Measurements from ENCODE around the gene ADIPOR2. TPM values are rescaled to one million over a fixed set of nuclear protein-coding genes. Genes with fewer than 3 reads are reported as not detected.

ADIPOR2 gene
- total RNA-seq, 1 donor from 2014 or later: 26.5 TPM

DNA sequence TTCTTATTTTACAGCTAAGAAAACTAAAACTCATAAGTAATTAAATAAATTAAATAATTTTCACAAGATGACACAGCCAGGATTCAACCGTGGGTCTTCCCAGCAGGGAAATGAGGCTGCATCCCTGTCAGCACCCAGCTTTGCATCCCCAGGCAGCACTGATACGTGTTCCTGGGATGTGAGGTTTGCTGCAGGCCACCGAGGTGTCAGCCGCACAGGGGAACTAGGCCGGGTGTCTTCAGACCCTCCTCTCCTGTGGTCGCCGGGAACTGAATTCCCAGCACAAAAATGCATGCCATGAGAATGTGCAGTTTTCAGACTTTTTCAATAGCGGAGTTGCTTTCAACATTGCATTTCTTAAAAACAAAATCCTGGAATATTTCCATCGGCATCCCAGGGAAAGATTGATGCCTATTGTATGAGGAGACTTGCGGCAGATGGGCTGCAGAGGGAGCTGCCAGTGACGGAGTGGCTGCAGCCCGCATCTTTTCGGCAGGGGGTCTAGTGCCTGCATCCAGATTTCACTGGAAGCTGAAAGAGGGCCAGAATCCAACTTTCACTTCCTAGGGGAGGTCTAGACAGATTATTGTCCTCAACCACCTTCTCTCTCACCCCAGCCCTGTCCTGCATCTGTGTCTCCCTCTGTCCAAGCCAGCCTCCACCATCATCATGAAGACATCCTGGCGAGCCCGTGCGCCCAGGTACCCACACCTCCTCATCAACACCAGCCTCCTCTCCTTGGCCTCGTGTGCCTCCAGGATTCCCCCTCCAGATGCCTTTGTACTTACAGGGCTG lies 142.1 kb downstream of the ADIPOR2 start:
- DNase-seq: no peak

DNA sequence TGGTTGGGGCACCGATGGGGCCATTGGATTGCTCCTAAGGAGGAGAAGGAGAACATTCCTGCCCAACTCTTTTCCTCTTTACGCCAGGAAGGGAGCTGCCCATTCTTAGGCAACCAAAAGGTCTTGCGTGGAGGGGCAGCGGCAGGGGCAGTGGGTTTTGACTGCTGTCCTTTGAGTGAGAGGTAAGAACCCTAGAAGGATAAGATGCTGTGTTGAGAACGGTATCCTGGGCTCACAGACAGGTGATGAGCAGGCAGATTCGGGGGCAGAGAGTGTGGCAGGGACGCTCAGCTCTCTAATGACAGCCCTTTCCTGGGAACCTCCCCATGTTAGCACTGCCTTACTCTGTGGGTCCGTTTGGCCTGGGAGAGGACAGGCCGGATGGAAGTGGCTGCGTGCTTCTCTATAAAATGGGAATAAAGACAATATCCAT lies 142.7 kb downstream of the ADIPOR2 start:
- no peak for DNase-seq

- no peak for DNase-seq
Observed at GRCh38 chr12:1834186-1834925, 143.5 kb downstream of the ADIPOR2 start.

- no peak for DNase-seq
Observed at GRCh38 chr12:1835211-1836131, 144.6 kb downstream of the ADIPOR2 start.

DNA sequence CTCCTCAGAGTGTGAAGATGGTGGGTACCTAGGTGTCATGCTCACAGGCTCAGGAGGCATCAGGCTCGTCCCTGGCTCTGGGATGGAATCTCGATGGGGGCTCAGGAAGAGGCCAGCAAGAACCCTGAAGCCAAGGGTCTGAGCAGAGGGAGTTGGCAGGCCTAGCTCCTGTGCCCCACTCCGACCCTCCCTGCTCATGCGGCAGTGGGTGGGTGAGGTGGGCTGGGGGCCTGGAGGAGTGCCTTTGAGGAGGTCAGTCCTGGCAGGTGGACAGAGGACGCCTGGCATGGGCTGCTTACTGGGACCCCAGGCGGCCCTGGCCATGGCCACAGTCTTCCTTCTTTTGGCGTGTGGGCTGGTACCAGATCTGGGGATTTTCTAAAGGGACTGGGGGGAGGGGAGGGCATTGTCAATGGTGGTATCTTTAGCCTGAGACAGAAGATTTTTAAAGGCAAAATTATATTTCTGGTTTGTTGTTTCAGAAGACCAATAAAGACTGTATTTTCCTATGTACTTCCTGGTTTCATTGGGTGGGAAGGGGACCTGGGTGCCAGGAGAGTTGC lies 145.5 kb downstream of the ADIPOR2 start:
- no peak for DNase-seq

DNA sequence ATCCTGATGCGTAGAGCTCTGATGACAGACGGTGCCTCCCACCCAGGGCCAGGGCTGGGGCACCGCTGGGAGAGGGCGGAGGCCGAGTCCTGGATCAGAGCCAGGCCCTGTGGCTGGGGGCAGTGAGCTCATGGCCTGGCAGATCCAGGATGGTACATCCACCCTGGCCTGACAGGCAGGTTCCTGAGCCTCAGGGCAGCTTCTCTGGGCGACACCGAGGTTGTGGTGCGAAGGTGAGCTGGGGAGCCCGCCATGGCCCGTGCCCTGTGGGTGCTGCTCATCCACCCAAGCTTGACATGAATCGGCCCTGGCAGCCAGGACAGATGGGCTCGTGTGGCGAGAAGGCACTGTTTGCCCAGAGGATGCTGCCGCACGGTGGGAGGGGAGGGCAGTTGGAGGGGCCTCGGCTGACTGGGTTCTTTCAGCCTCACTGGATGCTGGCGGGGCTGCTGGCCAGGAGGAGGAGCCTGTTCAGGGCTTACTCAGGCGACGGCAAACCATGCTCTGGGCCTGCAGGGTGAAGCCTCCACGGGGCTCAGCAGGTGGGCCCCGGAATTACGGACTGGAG lies 146.1 kb downstream of the ADIPOR2 start:
- no peak for DNase-seq

DNA sequence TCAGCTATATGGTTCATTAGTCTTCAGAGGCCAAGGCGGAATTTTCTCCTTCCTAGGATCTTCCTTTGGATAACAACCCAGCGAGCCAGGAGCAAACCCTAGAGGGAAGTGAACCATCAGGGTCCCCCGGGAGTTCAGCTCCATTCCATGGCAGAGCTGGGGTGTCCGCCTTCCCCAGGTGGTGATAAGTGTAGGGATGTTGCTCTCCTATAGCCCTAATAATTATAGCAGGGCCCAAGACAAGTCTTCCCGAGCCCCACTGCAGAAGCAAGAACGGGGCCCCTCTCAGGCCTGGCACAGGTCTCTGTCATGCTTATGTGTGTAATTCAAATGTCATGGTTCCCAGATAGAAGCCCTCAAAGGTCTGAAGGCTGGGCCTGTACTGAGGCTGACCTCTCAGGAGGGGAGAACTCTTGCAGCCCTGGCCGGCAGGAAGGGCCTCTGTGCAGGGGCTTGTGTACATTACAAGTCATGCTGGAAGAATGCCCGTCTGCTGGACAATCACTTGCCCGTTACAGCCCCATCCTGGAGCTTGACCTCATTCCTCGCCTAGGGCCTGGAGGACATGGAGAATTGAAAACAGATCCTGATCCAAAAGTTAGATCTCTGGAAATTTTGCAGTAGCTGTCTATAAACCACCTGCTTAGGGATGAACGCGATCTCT lies 146.8 kb downstream of the ADIPOR2 start:
- DNase-seq: no peak

Small RNA genes within 50 kb of the gene (small RNA-seq; reads per million reads assigned to genes)
- not detected for gene MIR3649 (ENCODE audit: low replicate concordance)

Other genes with a start within 250 kb of the ADIPOR2 start
- 7.8 TPM for gene FBXL14, start 96.5 kb upstream of the ADIPOR2 start, total RNA-seq
- 16.1 TPM for gene WNT5B, start 61.8 kb upstream of the ADIPOR2 start, total RNA-seq
- not detected for gene LRTM2, start 129.5 kb downstream of the ADIPOR2 start, total RNA-seq
- gene CACNA2D4, start 227.6 kb downstream of the ADIPOR2 start, total RNA-seq: 3.2 TPM